Type B pancreatic cell (in vitro differentiated cells): ENCODE measurements around the gene PPDPF. TPM values are rescaled to one million over a fixed set of nuclear protein-coding genes. Genes with fewer than 3 reads are reported as not detected.

Source experiments
- DNase-seq: peaks from one replicate; pipeline ENCODE4 v3.0.0; 2021; ENCODE audit warnings: mixed read lengths; ENCODE audit not compliant: unreplicated experiment; ENCODE audit errors: extremely low spot score
- H3K27ac Mint-ChIP-seq: 2 replicates; pipeline ENCODE4 v1.8.0; 2021; ENCODE audit warnings: mild to moderate bottlenecking, mixed read lengths
- H3K27me3 Mint-ChIP-seq: 2 replicates; pipeline ENCODE4 v1.8.0; 2021; ENCODE audit warnings: mixed read lengths
- H3K36me3 Mint-ChIP-seq: 2 replicates; pipeline ENCODE4 v1.8.0; 2021; ENCODE audit warnings: mixed read lengths
- H3K4me1 Mint-ChIP-seq: one replicate; pipeline ENCODE4 v1.8.0; 2021; ENCODE audit warnings: mixed read lengths; ENCODE audit not compliant: unreplicated experiment
- H3K4me3 Mint-ChIP-seq: 2 replicates; pipeline ENCODE4 v1.8.0; 2021; ENCODE audit warnings: mild to moderate bottlenecking, mixed read lengths
- H3K9me3 Mint-ChIP-seq: 2 replicates; pipeline ENCODE4 v1.8.0; 2021; ENCODE audit warnings: mixed read lengths
- CTCF ChIP-seq: fragments of 200-600 bp; sonication (generic); conservative IDR thresholded peaks from 2 replicates; pipeline ENCODE4 v1.5.0; 2021; ENCODE audit warnings: antibody characterized with exemption, mild to moderate bottlenecking
- total RNA-seq: library from RNA; stranded (reverse); gene quantifications from 2 replicates; pipeline ENCODE4 v1.2.1, GENCODE V29; 2021; ENCODE audit warnings: low replicate concordance

PPDPF gene
- total RNA-seq, 1 donor from 2014 or later: 280 TPM

- peak; percentile 69 for DNase-seq
- Mint-ChIP-seq H3K4me3 (peak overlapping the region; percentile 62), H3K9me3 (no peaks in the 10 kb centered on the region)
These were observed 22.3 kb upstream of the PPDPF start for GRCh38 chr20:63497946-63498935.

GRCh38 chr20:63498960-63499337, 21.6 kb upstream of the PPDPF start, which contains the start of gene EEF1A2:
Gene EEF1A2, minus strand, starts transcription at chr20:63499083. Its CDS starts 1,320 bp downstream, at chr20:63497763.
- no peaks in the 10 kb centered on the region for H3K4me1 Mint-ChIP-seq
- DNase-seq: peak; percentile 66
- H3K9me3 Mint-ChIP-seq: no peaks in the 10 kb centered on the region
- peaks cover 25% of the 10 kb centered on the region for H3K27me3 Mint-ChIP-seq
- no peak for TF ChIP-seq CTCF
- H3K27ac Mint-ChIP-seq: no peak within 1 kb of the TSS
- H3K36me3 Mint-ChIP-seq: no peaks in the 10 kb centered on the region
- H3K4me3 Mint-ChIP-seq: peak within 1 kb of the TSS; percentile 62

More at GRCh38 chr20:63497946-63498935, 22.3 kb upstream of the PPDPF start:
- H3K27me3 Mint-ChIP-seq: peaks cover 20% of the 10 kb centered on the region
- no peak for TF ChIP-seq CTCF
- no peak overlapping the region for H3K27ac Mint-ChIP-seq
- no peaks in the 10 kb centered on the region for H3K36me3 Mint-ChIP-seq
- H3K4me1 Mint-ChIP-seq: no peaks in the 10 kb centered on the region

- no peak overlapping the region for H3K27ac Mint-ChIP-seq
- TF ChIP-seq CTCF: no peak
- no peak overlapping the region for H3K4me3 Mint-ChIP-seq
- no peaks in the 10 kb centered on the region for H3K9me3 Mint-ChIP-seq
- DNase-seq: peak; percentile 64
- H3K27me3 Mint-ChIP-seq: peaks cover 28% of the 10 kb centered on the region
- no peaks in the 10 kb centered on the region for H3K4me1 Mint-ChIP-seq
- no peaks in the 10 kb centered on the region for H3K36me3 Mint-ChIP-seq
These were observed 21.1 kb upstream of the PPDPF start for GRCh38 chr20:63499338-63499969.

- no peak overlapping the region for H3K4me3 Mint-ChIP-seq
- H3K27me3 Mint-ChIP-seq: peaks cover 36% of the 10 kb centered on the region
- H3K36me3 Mint-ChIP-seq: no peaks in the 10 kb centered on the region
- TF ChIP-seq CTCF: no peak
- peaks cover 5% of the 10 kb centered on the region for H3K9me3 Mint-ChIP-seq
- no peak overlapping the region for H3K27ac Mint-ChIP-seq
- no peaks in the 10 kb centered on the region for H3K4me1 Mint-ChIP-seq
- DNase-seq: peak; percentile 67
These were observed 20.2 kb upstream of the PPDPF start for GRCh38 chr20:63500151-63500901.
